Colon (tissue), 2 donors: ENCODE measurements around the gene BMAL1.
"Not testable (repeated sequence)": the region's sequence is repeated elsewhere in the genome, so short reads cannot be mapped to it uniquely, and the experiment has no call there.

Experiments
- FAIRE-seq: peaks from 2 replicates; lab custom pipeline; 2012; peaks lifted over from hg19 to GRCh38; lab: Jason Lieb, UNC
- donor health status: control.
- donor health status: control.

Gene BMAL1

DNA sequence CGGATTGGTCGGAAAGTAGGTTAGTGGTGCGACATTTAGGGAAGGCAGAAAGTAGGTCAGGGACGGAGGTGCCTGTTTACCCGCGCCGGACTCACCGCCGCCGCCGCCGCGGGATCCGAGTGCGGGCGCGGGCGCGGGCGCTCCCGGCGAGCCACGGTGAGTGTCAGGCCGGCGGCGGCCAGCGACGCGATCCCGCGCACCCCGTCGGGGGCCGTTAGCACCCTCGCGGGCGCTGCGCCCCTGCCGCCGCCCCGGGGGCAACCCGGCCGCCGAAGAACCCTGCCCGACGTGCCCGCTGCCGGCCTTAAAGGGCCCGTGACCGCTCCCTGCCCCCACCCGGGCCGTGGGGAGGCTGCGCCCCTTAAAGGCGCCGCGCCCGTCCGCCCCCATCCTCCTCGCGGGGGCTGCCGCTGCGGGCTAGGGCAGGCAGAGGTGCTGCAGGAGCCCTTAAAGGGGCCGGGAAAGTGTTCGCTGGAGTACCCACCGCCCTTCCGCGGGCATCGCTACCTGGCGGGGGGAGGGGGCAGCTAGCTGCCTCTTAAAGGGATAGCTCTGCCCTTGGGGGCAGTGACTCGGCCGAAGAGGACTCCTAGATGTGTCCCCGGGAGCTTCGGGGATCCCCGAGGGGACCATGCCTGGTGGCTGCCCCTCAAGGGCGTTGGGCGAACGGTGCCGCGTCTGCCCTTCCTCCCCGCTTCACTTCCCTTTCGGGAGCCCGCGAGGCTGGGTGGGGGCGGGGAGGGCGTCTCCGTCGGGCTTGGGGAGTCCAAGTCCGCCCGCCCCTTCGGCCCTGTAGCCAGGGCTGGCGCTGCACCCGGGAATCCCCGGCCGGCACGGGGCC is at the start of gene BMAL1:
TSS of gene BMAL1 (plus strand) at position 23 of the 841 bp plus-strand sequence. CDS start 76,519 bp downstream, outside the sequence.
- no peak for FAIRE-seq

GRCh38 chr11:13228572-13228971 is 49.0 kb upstream of the BMAL1 start:
- no peak for FAIRE-seq

DNA sequence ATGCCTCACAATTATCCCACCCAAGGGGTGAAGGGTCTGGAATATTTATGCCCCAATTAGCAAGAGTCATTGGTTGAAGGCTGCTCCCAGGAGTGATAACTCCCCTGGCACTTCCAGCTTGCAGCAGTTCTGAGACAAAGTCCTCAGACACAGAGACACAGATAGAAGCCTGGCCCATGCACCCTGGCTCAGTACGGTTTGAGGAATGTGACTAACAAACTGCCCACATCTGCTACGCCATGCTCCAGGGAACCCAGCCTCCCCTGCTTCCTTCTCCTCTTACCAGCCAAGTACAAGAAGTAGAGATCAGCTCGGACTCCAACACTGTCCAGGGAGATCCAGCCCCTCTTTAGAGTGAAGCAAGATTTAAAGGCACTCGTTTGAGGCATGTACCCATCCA is 48.5 kb upstream of the BMAL1 start:
- no peak for FAIRE-seq

GRCh38 chr11:13229711-13230318 is 47.8 kb upstream of the BMAL1 start:
- FAIRE-seq = no peak

- no peak for FAIRE-seq
Measured at GRCh38 chr11:13233173-13233745, 44.3 kb upstream of the BMAL1 start.

GRCh38 chr11:13235895-13236294 is 41.7 kb upstream of the BMAL1 start:
- no peak for FAIRE-seq

- FAIRE-seq = no peak
Measured at GRCh38 chr11:13236626-13237025, 41.0 kb upstream of the BMAL1 start.

GRCh38 chr11:13237761-13238160 is 39.8 kb upstream of the BMAL1 start:
- no peak for FAIRE-seq

DNA sequence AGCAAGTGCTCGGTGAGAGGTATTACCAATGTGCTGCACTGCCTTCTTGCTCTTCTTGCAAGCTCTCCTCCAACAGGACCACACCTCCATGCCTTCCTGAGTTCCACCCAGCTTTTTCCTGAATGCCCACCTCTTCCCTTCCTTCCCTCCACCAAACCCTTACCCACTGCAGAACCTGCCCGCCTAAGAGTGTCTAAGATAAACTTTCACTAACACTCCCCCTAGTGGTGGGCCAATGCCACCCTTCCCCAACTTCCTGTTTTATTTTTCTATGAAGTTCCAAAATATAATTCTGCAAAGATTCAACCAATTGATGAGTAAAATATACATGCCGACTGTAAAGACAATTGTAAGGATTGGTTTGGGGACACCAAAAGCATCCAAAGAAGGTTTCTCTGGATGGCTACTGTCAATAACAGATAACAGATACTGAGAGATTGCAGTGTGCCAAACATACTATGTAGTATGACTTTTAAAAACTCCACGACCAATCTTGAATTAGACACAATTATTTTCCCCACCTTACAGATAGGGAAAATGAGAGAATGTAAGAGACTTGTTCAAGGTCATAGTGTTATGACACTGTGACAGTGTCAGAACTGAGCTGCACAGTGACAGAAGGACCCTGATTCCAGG is 38.6 kb upstream of the BMAL1 start:
- no peak for FAIRE-seq

DNA sequence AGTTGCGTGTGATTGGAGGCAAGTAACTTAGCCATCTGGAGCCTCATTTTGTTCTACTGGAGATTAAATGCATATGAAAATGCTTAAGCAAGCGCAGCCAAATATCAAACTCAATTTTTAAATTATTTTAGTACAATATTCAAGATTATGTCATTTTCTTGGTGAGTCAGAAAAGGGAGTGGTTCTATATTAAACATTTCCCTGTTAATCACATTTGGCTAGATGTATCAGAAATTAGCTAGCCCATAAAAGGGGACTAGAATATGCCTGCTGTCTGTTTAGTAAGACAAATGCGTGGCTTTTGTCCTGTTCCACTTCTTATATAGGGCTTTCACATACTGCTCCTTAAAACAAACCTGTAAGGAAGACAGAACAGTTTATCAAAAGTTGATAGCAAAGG is 35.0 kb upstream of the BMAL1 start:
- FAIRE-seq = no peak

- no peak for FAIRE-seq
Measured at GRCh38 chr11:13247606-13248296, 29.8 kb upstream of the BMAL1 start.

DNA sequence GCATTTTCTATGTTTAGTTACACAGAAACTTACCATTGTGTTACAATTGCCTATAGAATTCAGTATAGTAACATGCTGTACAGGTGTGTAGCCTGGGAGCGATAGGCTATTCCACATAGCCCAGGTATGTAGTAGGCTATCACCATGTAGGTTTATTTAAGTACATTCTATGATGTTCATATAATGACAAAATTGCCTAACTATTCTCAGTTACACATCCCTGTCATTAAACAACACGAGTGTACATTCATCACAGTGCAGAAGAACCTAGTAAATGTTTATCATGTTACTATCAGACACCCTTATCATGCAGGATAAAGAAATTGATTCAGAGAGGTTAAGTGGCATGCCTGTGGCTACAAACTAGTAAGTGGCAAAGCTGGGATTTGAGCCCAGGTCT is 28.4 kb upstream of the BMAL1 start:
- FAIRE-seq = no peak

DNA sequence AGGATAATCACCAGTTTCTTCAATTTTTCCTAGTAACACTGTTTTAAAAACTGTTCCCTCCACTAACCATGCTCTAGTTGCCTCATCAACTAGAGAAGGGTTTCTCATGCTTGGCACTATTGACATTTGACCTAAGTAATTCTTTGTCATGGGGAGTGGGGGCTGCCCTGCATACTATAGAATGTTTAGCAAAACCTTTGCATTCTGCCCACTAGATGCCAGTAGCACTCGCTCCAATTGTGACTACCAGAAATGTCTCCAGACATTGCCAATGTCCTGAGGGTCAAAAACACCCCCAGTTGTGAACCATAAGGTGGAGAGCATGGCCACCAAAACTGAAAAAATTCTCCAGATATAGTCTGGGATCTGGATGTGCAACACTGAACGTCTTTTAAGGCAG is 27.6 kb upstream of the BMAL1 start:
- FAIRE-seq = no peak

GRCh38 chr11:13251966-13252365 is 25.6 kb upstream of the BMAL1 start:
- FAIRE-seq = no peak

GRCh38 chr11:13252438-13252837 is 25.2 kb upstream of the BMAL1 start:
- FAIRE-seq = no peak

- FAIRE-seq = no peak
Measured at GRCh38 chr11:13256216-13256615, 21.4 kb upstream of the BMAL1 start.

DNA sequence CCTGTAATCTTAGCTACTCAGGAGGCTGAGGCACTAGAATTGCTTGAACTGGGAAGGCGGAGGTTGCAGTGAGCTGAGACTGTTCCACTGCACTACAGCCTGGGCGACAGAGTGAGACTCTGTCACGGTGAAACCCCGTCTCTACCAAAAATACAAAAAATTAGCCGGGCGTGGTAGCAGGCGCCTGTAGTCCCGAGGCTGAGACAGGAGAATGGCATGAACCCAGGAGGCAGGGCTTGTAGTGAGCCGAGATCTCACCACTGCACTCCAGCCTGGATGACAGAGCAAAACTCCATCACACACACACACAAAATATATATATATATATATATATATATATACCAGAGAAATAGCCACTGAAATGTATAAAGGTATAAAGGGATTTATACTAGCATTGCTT is 19.5 kb upstream of the BMAL1 start:
- not testable (repeated sequence) for FAIRE-seq

DNA sequence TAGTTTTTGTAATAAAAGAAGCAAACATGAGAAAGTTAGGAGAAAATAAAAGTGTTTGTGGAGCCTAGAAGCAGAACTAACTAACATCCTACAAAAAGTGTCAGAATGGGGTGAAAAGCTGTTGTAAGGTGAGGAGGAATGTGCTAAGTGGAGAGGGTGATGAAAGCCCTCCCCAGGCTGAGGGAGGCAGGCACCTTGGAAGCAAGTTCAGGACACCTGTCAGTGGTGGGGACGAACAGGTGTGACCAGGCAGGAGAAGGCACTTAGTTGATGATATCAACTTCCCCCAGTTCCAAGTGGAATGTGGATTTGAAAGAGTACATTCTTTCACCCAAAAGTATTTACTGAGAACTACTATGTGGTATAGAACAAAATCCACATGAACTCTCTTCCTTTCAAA is 18.7 kb upstream of the BMAL1 start:
- FAIRE-seq = no peak

DNA sequence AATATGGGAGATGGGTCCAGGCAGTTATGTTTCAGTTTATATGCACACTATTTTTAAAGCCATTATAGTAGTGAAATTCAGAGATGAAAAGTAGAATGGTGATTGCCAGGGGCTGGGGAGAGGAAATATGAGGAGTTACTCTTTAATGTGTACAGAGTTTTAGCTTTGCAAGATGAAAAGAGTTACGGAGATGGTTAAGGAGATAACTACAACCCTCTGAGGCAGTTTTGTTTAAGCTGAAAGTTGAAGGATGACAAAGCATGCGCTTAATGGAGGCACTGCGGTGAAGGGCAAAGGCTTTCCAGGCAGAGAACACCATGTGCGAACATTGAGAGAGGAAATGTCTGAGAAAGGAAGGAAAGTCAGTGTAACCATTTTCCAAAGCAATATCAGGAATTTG is 18.2 kb upstream of the BMAL1 start:
- FAIRE-seq = no peak

GRCh38 chr11:13260201-13260962 is 17.2 kb upstream of the BMAL1 start:
- no peak for FAIRE-seq

- FAIRE-seq = no peak
Measured at GRCh38 chr11:13260963-13261588, 16.5 kb upstream of the BMAL1 start.
